ENCODE measurements around the gene FRY.

FRY gene

GRCh38 chr13:32114284-32114950, 82.8 kb downstream of the FRY start:
- H3K9me3 Mint-ChIP-seq: no peaks in the 10 kb centered on the region
- peak overlapping the region; percentile 54 for H3K27ac Mint-ChIP-seq
- H3K4me1 Mint-ChIP-seq (ENCODE audit: low read depth): peaks cover 19% of the 10 kb centered on the region
- H3K27me3 Mint-ChIP-seq: no peaks in the 10 kb centered on the region
- H3K36me3 Mint-ChIP-seq (ENCODE audit: low read depth): no peaks in the 10 kb centered on the region
- no peak overlapping the region for H3K4me3 Mint-ChIP-seq

DNA sequence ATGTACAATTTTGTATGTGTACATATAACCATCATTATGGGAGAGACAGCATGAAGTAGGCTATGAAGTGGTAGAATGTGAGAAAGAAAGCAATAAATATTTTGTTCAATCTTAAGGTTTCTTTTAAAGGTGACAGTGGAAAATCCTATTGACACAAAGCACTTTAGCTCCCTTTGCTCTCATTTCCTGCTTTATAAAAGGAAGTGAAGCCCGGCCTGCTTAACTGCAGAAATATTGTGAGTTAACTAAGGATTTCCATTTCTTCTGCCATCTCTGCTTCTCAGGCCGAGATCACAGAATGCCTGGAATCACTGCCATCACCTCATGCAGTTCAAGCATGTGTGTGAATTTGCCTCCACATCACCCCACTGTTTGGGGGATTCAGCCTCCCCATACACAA, 83.5 kb downstream of the FRY start:
- Mint-ChIP-seq H3K4me3 (no peak overlapping the region), H3K27ac (no peak overlapping the region), H3K4me1 (ENCODE audit: low read depth) (peaks cover 19% of the 10 kb centered on the region), H3K27me3 (no peaks in the 10 kb centered on the region), H3K36me3 (ENCODE audit: low read depth) (no peaks in the 10 kb centered on the region), H3K9me3 (no peaks in the 10 kb centered on the region)

DNA sequence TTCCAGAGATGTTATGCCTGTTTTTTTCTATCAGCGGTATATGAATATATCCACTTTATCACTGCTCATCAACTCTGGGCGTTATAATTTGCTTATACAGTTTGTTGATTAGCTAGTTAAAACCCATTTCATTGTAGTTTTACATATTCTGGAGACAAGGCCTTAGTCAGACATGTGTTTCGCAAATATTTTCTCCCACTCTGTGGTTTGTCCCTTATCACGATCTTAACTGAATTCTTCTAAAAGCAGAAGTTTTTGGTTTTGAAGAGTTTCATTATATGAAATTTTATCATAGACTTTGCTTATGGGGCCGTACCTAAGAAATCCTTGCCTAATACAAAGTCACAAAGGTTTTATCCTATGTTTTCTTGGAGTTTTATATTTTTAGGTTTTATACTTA, 84.6 kb downstream of the FRY start:
- Mint-ChIP-seq H3K4me1 (ENCODE audit: low read depth) (peaks cover 19% of the 10 kb centered on the region), H3K9me3 (no peaks in the 10 kb centered on the region), H3K4me3 (no peak overlapping the region), H3K36me3 (ENCODE audit: low read depth) (no peaks in the 10 kb centered on the region), H3K27ac (no peak overlapping the region), H3K27me3 (no peaks in the 10 kb centered on the region)

DNA sequence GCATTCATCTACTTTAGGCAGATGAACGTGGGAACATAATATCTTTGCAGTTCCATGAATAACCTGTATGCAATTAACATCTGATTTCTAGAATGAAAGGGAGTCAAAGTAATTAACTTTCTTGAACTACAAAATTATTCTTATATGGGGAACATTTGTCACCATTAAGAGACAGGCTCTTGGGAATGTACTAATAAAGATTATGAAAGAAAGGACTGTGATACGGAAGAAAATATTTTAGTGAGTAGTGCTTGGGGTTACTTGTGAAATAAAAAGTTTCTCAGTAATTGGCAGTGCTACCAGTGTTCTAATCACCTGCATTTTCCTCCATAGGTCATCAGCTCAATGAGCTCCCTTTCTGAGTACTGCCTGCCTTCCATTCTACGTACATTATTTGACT, 85.4 kb downstream of the FRY start:
- peaks cover 19% of the 10 kb centered on the region for H3K4me1 Mint-ChIP-seq (ENCODE audit: low read depth)

GRCh38 chr13:32117701-32118100, 86.1 kb downstream of the FRY start:
- H3K27me3 Mint-ChIP-seq: no peaks in the 10 kb centered on the region
- peaks cover 4% of the 10 kb centered on the region for H3K9me3 Mint-ChIP-seq
- H3K4me1 Mint-ChIP-seq (ENCODE audit: low read depth): peaks cover 19% of the 10 kb centered on the region
- H3K4me3 Mint-ChIP-seq: no peak overlapping the region
- no peaks in the 10 kb centered on the region for H3K36me3 Mint-ChIP-seq (ENCODE audit: low read depth)
- no peak overlapping the region for H3K27ac Mint-ChIP-seq

More for the DNA sequence above, 85.4 kb downstream of the FRY start:
- Mint-ChIP-seq H3K36me3 (ENCODE audit: low read depth) (no peaks in the 10 kb centered on the region), H3K27me3 (no peaks in the 10 kb centered on the region), H3K27ac (no peak overlapping the region), H3K4me3 (no peak overlapping the region), H3K9me3 (no peaks in the 10 kb centered on the region)

DNA sequence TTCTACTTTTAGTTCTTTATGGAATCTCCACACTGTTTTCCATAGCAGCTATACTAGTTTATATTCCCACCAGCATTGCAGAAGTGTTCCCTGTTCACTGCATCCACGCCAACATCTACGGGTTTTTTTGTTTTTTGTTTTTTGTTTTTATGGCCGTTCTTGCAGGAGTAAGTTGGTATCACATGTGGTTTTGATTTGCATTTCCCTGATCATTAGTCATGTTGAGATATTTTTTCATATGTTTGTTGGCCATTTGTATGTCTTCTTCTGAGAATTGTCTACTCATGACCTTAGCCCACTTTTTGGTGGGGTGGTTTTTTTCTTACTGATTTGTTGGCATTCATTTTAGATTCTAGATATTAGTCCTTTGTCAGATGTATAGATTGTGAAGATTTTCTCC, 89.7 kb downstream of the FRY start:
- Mint-ChIP-seq H3K27me3 (no peaks in the 10 kb centered on the region), H3K36me3 (ENCODE audit: low read depth) (no peaks in the 10 kb centered on the region), H3K4me3 (no peak overlapping the region), H3K27ac (no peak overlapping the region), H3K4me1 (ENCODE audit: low read depth) (no peaks in the 10 kb centered on the region), H3K9me3 (peaks cover 5% of the 10 kb centered on the region)

DNA sequence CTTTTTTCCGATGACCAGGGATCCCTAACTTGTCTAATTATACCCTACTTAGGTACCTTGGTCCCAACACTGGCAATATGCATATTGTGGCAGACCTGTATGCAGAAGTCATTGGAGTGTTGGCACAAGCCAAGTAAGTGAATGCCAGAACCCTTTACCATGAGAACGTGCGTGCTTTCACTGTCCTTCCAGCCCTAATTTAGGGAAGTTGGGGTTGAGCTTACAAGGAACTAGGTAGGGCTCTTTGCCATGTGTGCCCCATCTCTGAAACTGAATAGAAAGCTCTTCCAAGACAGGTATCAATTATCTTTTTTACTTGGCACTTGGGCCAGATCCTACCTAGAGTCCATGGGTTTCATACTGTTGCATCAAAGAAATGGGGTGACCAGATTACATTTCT, 93.2 kb downstream of the FRY start:
- Mint-ChIP-seq H3K27ac (no peak overlapping the region), H3K9me3 (peaks cover 5% of the 10 kb centered on the region), H3K4me1 (ENCODE audit: low read depth) (no peaks in the 10 kb centered on the region), H3K36me3 (ENCODE audit: low read depth) (no peaks in the 10 kb centered on the region), H3K27me3 (no peaks in the 10 kb centered on the region), H3K4me3 (no peak overlapping the region)

GRCh38 chr13:32125221-32125689, 93.7 kb downstream of the FRY start:
- Mint-ChIP-seq H3K27me3 (no peaks in the 10 kb centered on the region), H3K9me3 (peaks cover 5% of the 10 kb centered on the region), H3K27ac (no peak overlapping the region), H3K36me3 (ENCODE audit: low read depth) (no peaks in the 10 kb centered on the region), H3K4me3 (no peak overlapping the region), H3K4me1 (ENCODE audit: low read depth) (no peaks in the 10 kb centered on the region)

- Mint-ChIP-seq H3K27me3 (no peaks in the 10 kb centered on the region), H3K4me1 (ENCODE audit: low read depth) (no peaks in the 10 kb centered on the region), H3K27ac (no peak overlapping the region), H3K9me3 (peaks cover 5% of the 10 kb centered on the region), H3K36me3 (ENCODE audit: low read depth) (no peaks in the 10 kb centered on the region), H3K4me3 (no peak overlapping the region)
Measured at GRCh38 chr13:32125751-32126150, 94.2 kb downstream of the FRY start.

GRCh38 chr13:32126278-32126677, 94.7 kb downstream of the FRY start:
- Mint-ChIP-seq H3K27me3 (no peaks in the 10 kb centered on the region), H3K27ac (no peak overlapping the region), H3K4me3 (no peak overlapping the region), H3K9me3 (peaks cover 5% of the 10 kb centered on the region), H3K4me1 (ENCODE audit: low read depth) (no peaks in the 10 kb centered on the region), H3K36me3 (ENCODE audit: low read depth) (no peaks in the 10 kb centered on the region)

DNA sequence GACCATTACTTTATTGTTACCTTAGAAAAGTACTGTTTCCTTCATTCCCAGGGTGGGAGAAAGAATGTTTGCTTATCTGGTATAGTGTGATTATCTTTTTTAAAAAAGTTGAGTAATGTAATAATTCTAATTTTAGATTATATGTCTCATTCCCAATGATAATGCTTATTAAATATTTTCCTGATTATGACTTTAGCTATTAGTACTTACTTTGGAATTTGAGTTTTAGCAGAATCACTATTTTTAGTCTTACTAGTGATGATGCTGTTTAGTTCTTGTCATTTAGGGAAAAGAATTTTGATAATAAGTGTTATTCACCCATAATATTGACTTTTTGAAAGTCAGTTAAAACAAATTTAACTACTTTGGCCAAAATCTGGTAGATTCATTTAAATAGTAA, 95.2 kb downstream of the FRY start:
- H3K27me3 Mint-ChIP-seq: no peaks in the 10 kb centered on the region
- no peak overlapping the region for H3K27ac Mint-ChIP-seq
- H3K4me1 Mint-ChIP-seq (ENCODE audit: low read depth): no peaks in the 10 kb centered on the region
- peaks cover 5% of the 10 kb centered on the region for H3K9me3 Mint-ChIP-seq
- H3K4me3 Mint-ChIP-seq: no peak overlapping the region
- no peaks in the 10 kb centered on the region for H3K36me3 Mint-ChIP-seq (ENCODE audit: low read depth)

DNA sequence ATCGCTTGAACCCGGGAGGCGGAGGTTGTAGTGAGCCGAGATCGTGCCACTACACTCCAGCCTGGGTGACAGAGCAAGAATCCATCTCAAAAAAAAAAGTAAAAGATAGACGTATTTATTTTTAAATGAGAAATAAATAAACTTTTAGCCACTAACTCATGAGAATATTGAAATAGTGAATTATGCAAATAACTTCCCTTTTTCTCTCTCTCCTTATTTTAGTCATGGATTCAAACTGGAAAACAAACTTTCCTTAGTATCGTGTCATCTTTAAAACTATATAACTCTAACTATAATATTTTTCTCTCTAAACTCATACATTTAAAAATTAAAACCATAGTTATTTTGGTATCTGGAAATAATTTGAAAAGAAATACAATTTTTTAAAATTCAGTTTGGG, 96.1 kb downstream of the FRY start:
- no peak overlapping the region for H3K27ac Mint-ChIP-seq
- no peaks in the 10 kb centered on the region for H3K4me1 Mint-ChIP-seq (ENCODE audit: low read depth)
- no peak overlapping the region for H3K4me3 Mint-ChIP-seq
- H3K9me3 Mint-ChIP-seq: peaks cover under 1% of the 10 kb centered on the region
- no peaks in the 10 kb centered on the region for H3K27me3 Mint-ChIP-seq
- H3K36me3 Mint-ChIP-seq (ENCODE audit: low read depth): no peaks in the 10 kb centered on the region

GRCh38 chr13:32134241-32135055, 102.9 kb downstream of the FRY start:
- H3K9me3 Mint-ChIP-seq: no peaks in the 10 kb centered on the region
- no peaks in the 10 kb centered on the region for H3K4me1 Mint-ChIP-seq (ENCODE audit: low read depth)
- H3K4me3 Mint-ChIP-seq: no peak overlapping the region
- H3K36me3 Mint-ChIP-seq (ENCODE audit: low read depth): no peaks in the 10 kb centered on the region
- no peaks in the 10 kb centered on the region for H3K27me3 Mint-ChIP-seq
- H3K27ac Mint-ChIP-seq: no peak overlapping the region

DNA sequence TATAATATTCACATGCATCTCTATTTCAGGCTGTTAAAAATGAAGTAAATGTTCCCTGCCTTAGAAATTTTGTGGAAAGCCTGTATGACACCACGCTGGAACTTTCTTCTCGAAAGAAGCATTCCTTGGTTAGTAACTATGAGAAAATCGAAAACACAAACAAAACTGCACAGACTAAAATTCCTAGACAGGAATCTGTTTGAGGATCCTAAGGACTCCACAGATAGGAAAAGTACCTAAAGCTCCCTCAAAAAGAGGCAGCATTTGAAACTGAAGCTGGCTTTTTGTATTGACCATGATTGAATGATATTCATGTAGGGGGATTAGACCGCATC, 103.4 kb downstream of the FRY start:
- H3K36me3 Mint-ChIP-seq (ENCODE audit: low read depth): no peaks in the 10 kb centered on the region

GRCh38 chr13:32135655-32136054, 104.1 kb downstream of the FRY start:
- no peaks in the 10 kb centered on the region for H3K27me3 Mint-ChIP-seq
- no peaks in the 10 kb centered on the region for H3K4me1 Mint-ChIP-seq (ENCODE audit: low read depth)
- H3K27ac Mint-ChIP-seq: no peak overlapping the region
- no peaks in the 10 kb centered on the region for H3K36me3 Mint-ChIP-seq (ENCODE audit: low read depth)
- H3K9me3 Mint-ChIP-seq: no peaks in the 10 kb centered on the region
- no peak overlapping the region for H3K4me3 Mint-ChIP-seq

More for the DNA sequence above, 103.4 kb downstream of the FRY start:
- Mint-ChIP-seq H3K27ac (no peak overlapping the region), H3K27me3 (no peaks in the 10 kb centered on the region), H3K4me3 (no peak overlapping the region), H3K9me3 (no peaks in the 10 kb centered on the region), H3K4me1 (ENCODE audit: low read depth) (no peaks in the 10 kb centered on the region)

- Mint-ChIP-seq H3K9me3 (no peaks in the 10 kb centered on the region), H3K27me3 (no peaks in the 10 kb centered on the region), H3K4me1 (ENCODE audit: low read depth) (no peaks in the 10 kb centered on the region), H3K36me3 (ENCODE audit: low read depth) (no peaks in the 10 kb centered on the region), H3K27ac (no peak overlapping the region), H3K4me3 (no peak overlapping the region)
Measured at GRCh38 chr13:32136061-32136460, 104.5 kb downstream of the FRY start.

Measured in stimulated activated naive CD8-positive, alpha-beta T cell treated with anti-CD3 and anti-CD28 coated beads, Interleukin-15, Interleukin-2, amounts not matched to agents 100 ng/mL and 50 ng/mL, for 24 hours (primary cell).